Cortex of kidney (tissue), 1 donor: ENCODE data around the gene ZSCAN21.

Source experiments
- DNase-seq: peaks from one replicate; lab custom pipeline; 2025; lab: John Stamatoyannopoulos, UW

Gene ZSCAN21

GRCh38 chr7:100027197-100027596 lies 22.4 kb upstream of the ZSCAN21 start:
- DNase-seq: no peak

DNA sequence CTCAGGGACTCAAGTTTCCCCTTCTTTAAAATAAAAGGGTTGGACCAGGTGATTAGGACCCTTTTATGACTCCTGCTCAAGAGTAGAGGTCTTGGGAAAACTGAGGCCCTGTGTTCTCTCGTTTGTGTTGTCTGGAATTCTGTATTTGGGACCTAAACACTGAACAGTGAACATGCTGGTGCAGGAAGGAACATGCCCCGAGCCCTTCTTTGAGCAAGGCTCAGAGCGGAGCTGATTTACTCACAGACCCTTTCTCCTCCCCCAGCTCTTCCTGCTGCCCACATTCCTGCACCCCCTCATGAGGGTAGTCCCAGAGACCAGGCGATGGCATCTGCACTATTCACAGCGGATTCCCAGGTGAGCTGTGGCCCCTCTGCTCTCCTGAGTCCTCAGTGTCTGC lies 20.0 kb upstream of the ZSCAN21 start:
- no peak for DNase-seq

GRCh38 chr7:100033526-100033925 lies 16.0 kb upstream of the ZSCAN21 start:
- DNase-seq: no peak

DNA sequence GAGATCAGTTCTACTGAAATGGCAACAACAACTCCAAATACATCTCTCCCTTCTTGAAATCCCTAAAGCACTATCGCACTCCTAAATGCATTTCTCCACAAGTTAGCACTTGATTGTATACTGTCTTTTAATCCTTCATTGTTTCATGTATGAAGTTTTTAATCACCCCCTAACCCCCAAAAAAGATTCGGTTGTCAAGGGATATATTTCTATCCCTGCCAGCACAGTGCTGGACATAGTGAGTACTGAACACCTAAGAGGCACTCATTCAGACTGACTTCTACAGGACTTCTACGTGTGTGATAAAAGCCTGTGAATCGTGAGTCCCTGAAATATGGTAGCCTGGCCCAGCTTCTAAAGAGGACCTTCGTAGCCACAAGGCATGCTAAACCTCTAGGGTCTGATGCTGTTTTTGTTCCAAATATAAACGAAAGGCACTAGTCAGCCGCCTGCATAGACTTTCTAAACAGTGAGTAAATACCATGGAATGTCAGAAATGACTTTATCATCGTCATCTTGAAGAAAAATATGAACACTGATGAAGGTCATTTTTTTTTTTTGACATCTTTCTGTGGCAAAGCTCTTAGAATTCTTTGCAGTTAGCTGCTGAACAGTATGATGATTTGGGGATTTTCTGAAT lies 14.6 kb upstream of the ZSCAN21 start:
- no peak for DNase-seq

- DNase-seq: no peak
Measured at GRCh38 chr7:100035876-100036275, 13.7 kb upstream of the ZSCAN21 start.

DNA sequence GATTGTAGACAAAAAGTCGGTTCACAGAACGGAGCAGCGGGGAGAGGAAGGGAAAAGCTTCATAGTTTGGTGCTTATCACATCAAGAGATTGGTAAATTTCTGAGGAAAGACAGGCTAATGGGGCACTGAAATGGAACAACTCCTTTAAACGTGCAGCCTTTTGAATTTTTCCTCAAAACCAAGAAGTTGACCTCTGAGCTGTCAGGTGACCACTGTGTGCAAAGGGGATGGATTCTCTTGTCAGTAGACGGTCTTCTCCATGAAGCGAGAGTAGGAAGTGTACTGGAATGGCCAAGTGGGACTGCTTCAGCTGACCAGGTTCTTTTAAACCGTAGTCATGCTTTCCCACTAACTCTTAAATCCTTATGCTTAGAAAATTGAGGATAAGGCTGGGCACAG lies 11.2 kb upstream of the ZSCAN21 start:
- no peak for DNase-seq

- DNase-seq: no peak
Measured at GRCh38 chr7:100040575-100040974, 9.0 kb upstream of the ZSCAN21 start.

DNA sequence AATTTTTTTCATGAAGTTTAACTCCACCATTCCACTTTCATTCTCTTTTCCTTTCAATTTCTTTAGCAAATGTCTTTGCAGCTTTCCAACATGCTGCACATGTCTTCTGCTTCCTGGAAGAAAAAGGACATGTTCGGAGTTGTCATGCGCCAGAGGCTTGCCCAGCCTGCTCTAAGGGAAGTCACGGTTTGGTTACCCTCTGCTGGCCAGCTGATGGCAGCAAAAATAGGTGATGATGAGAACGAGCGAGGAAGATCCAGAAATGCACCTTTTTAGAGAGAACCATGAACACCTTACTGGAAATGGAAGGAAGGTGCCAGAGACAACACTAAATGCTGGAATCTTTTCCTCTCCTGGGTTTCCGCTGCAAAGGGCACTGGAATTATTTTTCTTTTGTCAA lies 4.9 kb upstream of the ZSCAN21 start:
- DNase-seq: no peak

- no peak for DNase-seq
Measured at GRCh38 chr7:100048680-100049079, 894 bp upstream of the ZSCAN21 start.

DNA sequence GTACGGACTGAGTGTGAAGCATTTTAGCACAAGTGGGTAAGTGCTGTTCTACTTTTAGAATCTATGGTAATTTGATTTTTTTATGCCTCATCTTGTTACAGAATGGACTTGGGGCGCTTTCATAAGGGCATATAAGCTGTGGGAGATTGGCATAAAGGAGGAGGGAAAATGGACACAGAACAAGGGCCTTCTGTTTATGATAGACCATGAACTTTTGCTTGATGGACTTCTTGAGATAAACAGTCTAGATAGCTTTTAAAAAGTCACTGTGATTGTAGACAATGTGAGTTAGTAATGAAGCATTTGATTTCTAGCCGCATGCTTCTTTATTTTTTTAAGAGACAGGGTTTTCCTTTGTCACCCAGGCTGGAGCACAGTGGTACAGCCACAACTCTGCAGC lies 2.0 kb downstream of the ZSCAN21 start:
- DNase-seq: no peak

DNA sequence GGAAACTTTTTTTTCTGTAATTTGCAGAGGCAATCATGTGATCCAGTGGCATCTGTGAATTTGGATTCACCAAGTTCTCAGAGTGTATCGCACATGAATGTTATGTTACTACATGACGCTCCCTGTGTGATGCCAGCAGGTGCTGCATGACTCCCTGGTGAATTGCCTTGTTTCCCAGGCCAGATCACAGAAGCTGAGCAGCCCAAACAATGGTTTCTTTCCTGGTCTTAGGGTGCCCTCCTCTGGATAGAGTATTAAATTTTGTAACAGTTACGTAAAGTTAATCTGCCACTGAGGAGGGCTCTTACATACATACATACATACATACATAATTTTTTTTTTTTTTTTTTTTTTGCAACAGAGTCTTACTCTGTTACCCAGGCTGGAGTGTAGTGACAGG lies 3.6 kb downstream of the ZSCAN21 start:
- DNase-seq: no peak

DNA sequence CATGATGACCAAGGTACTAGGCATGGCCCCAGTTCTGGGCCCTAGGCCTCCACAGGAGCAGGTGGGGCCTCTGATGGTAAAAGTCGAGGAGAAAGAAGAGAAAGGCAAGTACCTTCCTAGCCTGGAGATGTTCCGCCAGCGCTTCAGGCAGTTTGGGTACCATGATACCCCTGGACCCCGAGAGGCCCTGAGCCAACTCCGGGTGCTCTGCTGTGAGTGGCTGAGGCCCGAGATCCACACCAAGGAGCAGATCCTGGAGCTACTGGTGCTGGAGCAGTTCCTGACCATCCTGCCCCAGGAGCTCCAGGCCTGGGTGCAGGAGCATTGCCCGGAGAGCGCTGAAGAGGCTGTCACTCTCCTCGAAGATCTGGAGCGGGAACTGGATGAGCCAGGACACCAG lies 7.4 kb downstream of the ZSCAN21 start:
- no peak for DNase-seq

DNA sequence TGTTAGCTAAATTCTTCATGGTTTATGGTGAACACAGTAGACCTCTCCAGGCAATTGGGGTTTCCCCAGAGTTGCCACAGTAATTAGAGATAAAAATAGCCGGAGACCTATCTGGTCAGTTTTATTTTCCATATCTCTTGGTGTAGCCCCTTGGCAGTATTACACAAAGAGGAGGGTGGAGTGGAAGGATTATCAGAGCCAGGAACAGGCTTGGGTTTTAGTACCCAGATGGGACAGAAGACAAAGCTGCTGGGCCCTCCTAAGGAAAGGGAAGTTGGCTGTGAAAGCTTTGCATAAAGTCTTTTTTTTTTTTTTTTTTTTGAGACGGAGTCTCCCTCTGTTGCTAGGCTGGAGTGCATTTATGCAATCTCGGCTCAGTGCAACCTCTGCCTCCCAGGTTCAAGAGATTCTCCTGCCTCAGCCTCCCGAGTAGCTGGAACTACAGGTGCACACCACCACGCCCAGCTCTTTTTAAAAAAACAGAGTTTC lies 9.7 kb downstream of the ZSCAN21 start:
- DNase-seq: no peak

DNA sequence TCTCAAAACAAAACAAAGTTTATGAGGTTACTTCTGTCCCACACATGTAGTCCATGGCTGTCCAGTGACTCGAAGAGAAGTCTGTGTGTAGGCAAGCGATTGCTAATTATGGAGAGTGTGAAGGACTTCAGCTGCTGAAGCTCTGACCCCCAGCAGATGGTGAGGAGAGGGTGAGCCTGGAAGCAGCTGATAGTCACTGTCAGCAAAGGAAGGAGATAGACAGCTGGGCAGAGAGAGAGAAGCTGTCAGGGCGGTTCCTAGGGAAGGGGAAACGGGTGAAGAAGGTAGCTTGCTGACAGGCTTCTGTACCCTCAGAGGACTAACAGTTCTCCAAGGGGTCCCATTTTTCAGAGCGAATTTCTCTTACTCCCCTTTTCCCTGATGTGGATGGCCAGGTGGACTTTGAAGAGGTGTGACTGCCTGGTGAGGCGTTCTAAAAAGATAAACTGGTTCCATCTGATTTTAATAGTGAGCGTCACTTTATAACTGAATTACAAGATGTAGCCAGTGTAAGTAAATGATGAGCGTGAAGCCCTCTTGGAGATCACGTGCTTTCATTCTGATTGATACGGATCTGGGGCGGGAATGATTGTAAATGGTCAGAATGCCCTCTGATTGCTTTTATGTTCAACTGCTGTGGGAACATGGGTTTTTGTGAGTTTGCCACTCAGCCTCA lies 12.1 kb downstream of the ZSCAN21 start:
- no peak for DNase-seq

DNA sequence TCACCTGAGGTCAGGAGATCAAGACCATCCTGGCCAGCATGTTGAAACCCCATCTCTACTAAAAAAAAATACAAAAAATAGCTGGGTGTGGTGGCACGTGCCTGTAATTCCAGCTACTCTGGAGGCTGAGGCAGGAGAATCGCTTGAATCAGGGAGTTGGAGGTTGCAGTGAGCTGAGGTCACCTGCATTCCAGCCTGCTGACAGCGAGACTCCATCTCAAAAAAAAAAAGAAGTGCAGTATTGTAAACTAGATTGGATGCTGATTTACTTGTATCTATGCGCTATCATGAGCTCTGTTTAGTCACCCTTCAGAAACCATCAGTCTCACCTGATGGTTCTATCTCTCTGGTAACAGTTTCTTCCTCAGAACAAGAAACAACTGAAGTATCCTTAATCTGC lies 13.8 kb downstream of the ZSCAN21 start:
- DNase-seq: no peak

DNA sequence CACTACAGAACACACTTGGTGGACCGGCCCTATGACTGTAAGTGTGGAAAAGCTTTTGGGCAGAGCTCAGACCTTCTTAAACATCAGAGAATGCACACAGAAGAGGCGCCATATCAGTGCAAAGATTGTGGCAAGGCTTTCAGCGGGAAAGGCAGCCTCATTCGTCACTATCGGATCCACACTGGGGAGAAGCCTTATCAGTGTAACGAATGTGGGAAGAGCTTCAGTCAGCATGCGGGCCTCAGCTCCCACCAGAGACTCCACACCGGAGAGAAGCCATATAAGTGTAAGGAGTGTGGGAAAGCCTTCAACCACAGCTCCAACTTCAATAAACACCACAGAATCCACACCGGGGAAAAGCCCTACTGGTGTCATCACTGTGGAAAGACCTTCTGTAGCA lies 14.6 kb downstream of the ZSCAN21 start:
- no peak for DNase-seq

DNA sequence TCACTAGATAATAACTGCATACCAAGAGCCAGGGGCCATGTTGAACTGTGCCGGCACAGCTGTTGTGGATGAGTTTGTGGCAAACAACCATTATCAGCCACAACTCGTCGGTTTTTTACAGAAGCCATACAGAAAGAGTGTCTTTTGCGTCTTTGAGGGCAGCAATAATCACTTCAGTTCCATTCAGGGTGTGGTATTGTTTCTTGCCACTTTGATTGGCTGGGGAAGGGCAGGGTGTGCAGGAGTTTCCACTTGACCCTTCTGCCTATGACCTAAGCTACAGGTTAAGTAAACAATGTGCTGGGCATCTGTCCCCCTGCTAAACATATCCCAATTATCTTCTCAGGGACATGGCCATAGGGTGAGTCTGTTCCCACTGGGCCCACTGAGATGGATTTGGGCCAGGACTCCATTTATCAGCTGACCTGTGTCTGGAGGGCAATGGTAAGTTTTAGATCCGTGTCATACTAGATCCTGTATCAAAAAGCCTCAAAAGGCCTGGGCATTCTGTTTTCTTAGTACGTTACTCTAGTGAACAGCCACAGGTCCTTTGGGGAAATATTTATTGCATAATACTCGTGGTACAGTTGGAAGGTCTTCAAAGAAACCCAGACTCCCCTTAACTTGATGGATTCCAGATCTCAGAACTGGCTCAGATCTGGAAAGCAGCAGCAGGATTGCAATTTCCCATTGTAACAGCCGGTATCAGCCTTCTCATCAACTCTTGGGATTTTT lies 16.0 kb downstream of the ZSCAN21 start:
- no peak for DNase-seq

- no peak for DNase-seq
Measured at GRCh38 chr7:100066953-100067352, 17.4 kb downstream of the ZSCAN21 start.

DNA sequence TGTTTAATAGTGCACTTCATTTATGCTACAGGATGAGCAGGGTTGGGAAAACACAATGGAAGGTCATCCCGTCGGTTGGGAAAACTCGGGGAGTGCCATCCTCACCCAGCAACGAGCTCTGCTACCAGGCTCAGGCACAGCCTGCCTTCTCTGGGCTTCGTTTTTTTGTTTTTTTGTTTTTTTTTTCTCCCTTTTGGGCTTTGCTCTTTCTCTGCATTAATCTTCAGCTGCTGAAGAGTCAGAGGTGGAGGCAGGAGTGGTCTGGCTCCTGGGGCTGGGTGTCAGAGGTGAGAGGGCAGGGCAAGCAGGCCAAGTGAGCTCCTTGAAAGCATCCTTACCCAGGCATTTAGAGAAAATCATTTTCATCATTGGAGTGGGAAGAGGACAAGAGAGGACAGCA lies 20.4 kb downstream of the ZSCAN21 start:
- DNase-seq: no peak

DNA sequence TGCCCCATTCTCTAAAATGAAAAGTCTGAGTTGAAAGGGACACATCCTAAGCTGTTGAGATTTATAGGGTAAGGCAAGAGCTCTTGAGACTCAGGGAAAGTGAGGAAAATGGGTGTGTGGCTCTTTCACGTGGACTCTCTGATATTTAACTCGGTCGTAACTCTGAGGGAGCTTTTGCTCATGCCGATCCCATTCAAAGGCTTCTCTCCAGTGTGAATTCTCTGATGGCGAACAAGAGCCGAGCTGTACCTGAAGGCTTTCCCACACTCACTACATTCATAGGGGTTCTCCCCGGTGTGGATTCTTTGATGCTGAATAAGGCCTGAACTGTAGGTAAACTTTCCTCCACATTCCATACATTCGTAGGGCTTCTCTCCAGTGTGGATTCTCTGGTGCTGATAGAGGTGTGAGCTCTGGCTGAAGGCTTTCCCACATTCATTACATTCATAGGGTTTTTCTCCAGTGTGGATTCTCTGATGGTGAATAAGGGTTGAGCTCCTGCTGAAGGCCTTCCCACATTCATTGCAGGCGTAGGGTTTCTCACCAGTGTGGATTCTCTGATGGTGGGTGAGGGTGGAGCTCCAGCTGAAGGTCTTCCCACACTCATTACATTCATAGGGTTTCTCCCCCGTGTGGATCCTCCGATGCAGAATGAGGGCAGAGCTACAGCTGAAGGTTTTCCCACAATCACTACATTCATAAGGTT lies 21.6 kb downstream of the ZSCAN21 start:
- DNase-seq: no peak

DNA sequence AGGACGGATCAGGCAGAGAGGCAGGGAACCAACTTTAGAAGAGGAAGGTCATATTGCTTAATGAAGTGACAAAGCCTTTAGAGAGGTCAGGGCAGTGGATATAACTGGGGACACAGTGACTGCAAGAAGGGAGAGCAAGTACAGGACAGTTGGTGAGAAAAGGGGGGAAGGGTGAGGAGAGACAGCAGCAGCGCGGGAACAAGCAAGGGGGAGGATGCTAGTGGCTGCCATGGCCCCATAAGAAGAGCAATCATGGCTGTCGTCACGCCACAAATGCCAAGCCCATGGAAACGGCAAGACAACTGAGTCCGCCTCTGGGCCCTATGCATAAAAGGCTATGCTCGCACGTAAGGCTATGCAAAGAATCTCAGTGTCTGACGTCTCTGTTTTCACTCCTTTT lies 22.9 kb downstream of the ZSCAN21 start:
- no peak for DNase-seq

DNA sequence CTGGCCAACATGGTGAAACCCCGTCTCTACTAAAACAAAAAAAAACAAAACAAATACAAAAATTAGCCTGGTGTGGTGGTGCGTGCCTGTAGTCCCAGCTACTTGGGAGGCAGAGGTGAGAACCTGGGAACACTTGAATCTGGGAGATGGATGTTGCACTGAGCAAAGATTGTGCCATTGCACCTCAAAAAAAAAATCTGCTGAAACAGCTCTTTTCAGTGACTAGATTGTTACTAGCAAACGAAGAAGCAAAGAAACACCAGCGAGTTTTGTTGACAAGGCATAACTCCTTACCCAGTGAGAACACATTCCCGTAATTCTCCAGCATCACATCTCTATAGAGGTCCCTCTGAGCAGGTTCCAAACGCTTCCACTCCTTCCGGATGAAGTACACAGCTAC lies 25.3 kb downstream of the ZSCAN21 start:
- no peak for DNase-seq

DNA sequence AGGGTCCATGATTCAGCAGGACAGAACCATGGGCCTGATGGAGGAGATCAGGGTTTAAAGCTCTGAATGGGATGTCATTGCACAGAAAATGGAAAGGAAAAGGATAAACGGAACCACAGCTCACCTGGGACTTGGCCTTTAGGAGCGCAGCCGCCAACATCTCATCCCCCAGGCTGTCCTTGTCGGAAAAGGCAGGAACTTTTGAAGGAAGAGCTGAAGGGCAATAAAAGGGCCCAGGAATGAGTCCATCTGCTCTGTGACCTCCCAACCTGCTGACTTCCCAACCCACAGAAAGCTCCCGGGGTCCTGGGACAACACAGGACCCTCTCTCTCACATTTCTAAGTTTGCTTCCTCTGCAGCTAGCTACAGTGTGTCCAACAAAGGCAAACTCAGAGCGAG lies 25.8 kb downstream of the ZSCAN21 start:
- no peak for DNase-seq
